Mammary epithelial cell (primary cell): ENCODE measurements around the gene SLAIN2.

ENCODE experiments used
- CTCF ChIP-seq, 2 donors: IDR thresholded peaks in 1 of 2; conservative IDR thresholded peaks in 1 of 2; 2 replicates each; pipeline ENCODE4 v1.5.1; 2011 to 2012; ENCODE audit warnings: inconsistent platforms in 2 of 2, low read length in 2 of 2, mild to moderate bottlenecking in 2 of 2, control low read depth in 1 of 2, low read depth in 1 of 2; ENCODE audit not compliant: insufficient read depth in 1 of 2; ENCODE audit errors: extremely low read depth in 1 of 2
- EZH2 ChIP-seq: IDR thresholded peaks from 2 replicates; pipeline ENCODE4 v1.6.1; 2012; ENCODE audit warnings: low read length, inconsistent platforms, borderline replicate concordance

GRCh38 chr4:48296365-48296764, 45.0 kb upstream of the SLAIN2 start:
- TF ChIP-seq CTCF (conservative IDR thresholded peaks at IDR 0.05 in 1 of 2, IDR thresholded peaks at IDR 0.05 in 1 of 2; ENCODE audit: extremely low read depth in 1 of 2, insufficient read depth in 1 of 2, low read depth in 1 of 2, low read length in 2 of 2) = no peak
- TF ChIP-seq EZH2 = no peak
